Body of pancreas (tissue), 4 donors: Measurements from ENCODE around the gene ZRANB3.

Experiments used
- POLR2A ChIP-seq, 3 donors: fragments of 450-650 bp; IDR thresholded peaks; one replicate each; pipeline ENCODE4 v1.6.1; 2016; ENCODE audit warnings: antibody characterized with exemption in 3 of 3, mild to moderate bottlenecking in 2 of 3
- TF ChIP-seq, protein P1 (sequence below), 7 experiments: fragments of 450-650 bp in 4 of 7; fragments of 200-600 bp in 3 of 7; sonication (generic) in 3 of 7; IDR thresholded peaks; one replicate each; pipeline ENCODE4 v1.5.1; 2016 to 2019; ENCODE audit warnings: antibody characterized with exemption in 7 of 7

DNA sequence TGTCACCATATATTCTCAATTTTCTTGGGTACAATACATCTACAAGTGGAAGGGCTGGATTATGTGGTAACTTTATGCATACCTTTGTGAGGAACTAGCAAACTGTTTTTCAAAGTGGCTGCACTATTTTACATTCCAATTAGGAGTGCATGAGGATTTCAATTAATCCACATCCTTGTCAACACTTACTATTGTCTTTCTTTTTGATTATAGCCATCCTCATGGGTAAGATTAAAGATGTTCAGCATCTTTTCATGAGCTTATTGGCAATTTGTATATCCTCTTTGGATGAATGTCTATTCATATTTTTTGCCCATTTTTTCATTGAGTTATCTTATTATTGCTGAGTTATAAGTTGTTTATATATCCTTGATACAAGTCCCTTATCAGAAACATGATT lies 73.7 kb downstream of the ZRANB3 start:
- no peak for TF ChIP-seq POLR2A (IDR thresholded peaks at IDR 0.05)
- TF ChIP-seq, protein P1, sequence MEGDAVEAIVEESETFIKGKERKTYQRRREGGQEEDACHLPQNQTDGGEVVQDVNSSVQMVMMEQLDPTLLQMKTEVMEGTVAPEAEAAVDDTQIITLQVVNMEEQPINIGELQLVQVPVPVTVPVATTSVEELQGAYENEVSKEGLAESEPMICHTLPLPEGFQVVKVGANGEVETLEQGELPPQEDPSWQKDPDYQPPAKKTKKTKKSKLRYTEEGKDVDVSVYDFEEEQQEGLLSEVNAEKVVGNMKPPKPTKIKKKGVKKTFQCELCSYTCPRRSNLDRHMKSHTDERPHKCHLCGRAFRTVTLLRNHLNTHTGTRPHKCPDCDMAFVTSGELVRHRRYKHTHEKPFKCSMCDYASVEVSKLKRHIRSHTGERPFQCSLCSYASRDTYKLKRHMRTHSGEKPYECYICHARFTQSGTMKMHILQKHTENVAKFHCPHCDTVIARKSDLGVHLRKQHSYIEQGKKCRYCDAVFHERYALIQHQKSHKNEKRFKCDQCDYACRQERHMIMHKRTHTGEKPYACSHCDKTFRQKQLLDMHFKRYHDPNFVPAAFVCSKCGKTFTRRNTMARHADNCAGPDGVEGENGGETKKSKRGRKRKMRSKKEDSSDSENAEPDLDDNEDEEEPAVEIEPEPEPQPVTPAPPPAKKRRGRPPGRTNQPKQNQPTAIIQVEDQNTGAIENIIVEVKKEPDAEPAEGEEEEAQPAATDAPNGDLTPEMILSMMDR (IDR thresholded peaks at IDR 0.05), result no peak
